Loucy (cell line): ENCODE results near the gene PPP6R1.

Experiments
- H2AFZ ChIP-seq: fragments of 200-600 bp; sonication (generic); 2 replicates; pipeline ENCODE4 v1.6.0; 2016; ENCODE audit warnings: antibody characterized with exemption, mild to moderate bottlenecking, low read length, moderate library complexity
- H3F3A ChIP-seq: fragments of 200-600 bp; 2 replicates; pipeline ENCODE4 v1.6.0; 2016; ENCODE audit warnings: antibody characterized with exemption, low read depth, mild to moderate bottlenecking
- H3K27me3 ChIP-seq: fragments of 200-600 bp; sonication (generic); 2 replicates; pipeline ENCODE4 v1.6.1; 2014; ENCODE audit warnings: low read length, mild to moderate bottlenecking; ENCODE audit not compliant: insufficient read depth, poor library complexity, severe bottlenecking
- H3K36me3 ChIP-seq: fragments of 200-600 bp; sonication (generic); 2 replicates; pipeline ENCODE4 v1.6.1; 2016; ENCODE audit warnings: low read length; ENCODE audit not compliant: insufficient read depth
- H3K4me1 ChIP-seq: fragments of 200-600 bp; sonication (generic); 2 replicates; pipeline ENCODE4 v1.5.1; 2014; ENCODE audit warnings: low read length, mild to moderate bottlenecking; ENCODE audit not compliant: insufficient read depth, poor library complexity, severe bottlenecking
- H3K4me2 ChIP-seq: fragments of 200-600 bp; sonication (generic); 2 replicates; pipeline ENCODE4 v1.6.0; 2014; ENCODE audit warnings: antibody characterized with exemption, low read length, low read depth, mild to moderate bottlenecking; ENCODE audit not compliant: poor library complexity, severe bottlenecking
- H3K4me3 ChIP-seq: fragments of 200-600 bp; sonication (generic); 2 replicates; pipeline ENCODE4 v1.5.1; 2014; ENCODE audit warnings: low read length, mild to moderate bottlenecking, mixed read lengths; ENCODE audit not compliant: poor library complexity, severe bottlenecking
- H3K79me2 ChIP-seq: fragments of 200-600 bp; sonication (generic); 2 replicates; pipeline ENCODE4 v1.6.1; 2014; ENCODE audit warnings: low read length; ENCODE audit not compliant: insufficient read depth
- H3K9ac ChIP-seq: fragments of 200-600 bp; sonication (generic); 2 replicates; pipeline ENCODE4 v1.6.0; 2014; ENCODE audit warnings: mild to moderate bottlenecking, low read depth, low read length, moderate library complexity; ENCODE audit not compliant: poor library complexity, severe bottlenecking
- H3K9me2 ChIP-seq: fragments of 200-600 bp; sonication (generic); replicated peaks from 2 replicates; pipeline ENCODE4 v1.6.1; 2016; ENCODE audit warnings: low read depth, low read length, mixed read lengths
- H3K9me3 ChIP-seq: fragments of 200-600 bp; sonication (generic); 2 replicates; pipeline ENCODE4 v1.6.1; 2014; ENCODE audit warnings: mild to moderate bottlenecking, antibody characterized with exemption, low read length, low read depth; ENCODE audit not compliant: insufficient read depth
- H4K20me1 ChIP-seq: fragments of 200-600 bp; sonication (generic); 2 replicates; pipeline ENCODE4 v1.6.0; 2014; ENCODE audit warnings: antibody characterized with exemption, low read length, mild to moderate bottlenecking; ENCODE audit not compliant: insufficient read depth, poor library complexity, severe bottlenecking
- CTCF ChIP-seq: fragments of 200-600 bp; sonication (generic); conservative IDR thresholded peaks from 2 replicates; pipeline ENCODE4 v1.5.1; 2014; ENCODE audit warnings: mild to moderate bottlenecking, antibody characterized with exemption, low read length
- EZH2phosphoT487 ChIP-seq: fragments of 200-600 bp; IDR thresholded peaks from 2 replicates; pipeline ENCODE4 v1.6.1; 2018; ENCODE audit warnings: antibody characterized with exemption, mild to moderate bottlenecking, moderate library complexity, borderline replicate concordance

The PPP6R1 gene

GRCh38 chr19:55181740-55182139 is 77.1 kb downstream of the PPP6R1 start:
- Histone ChIP-seq H3K9ac (no peak overlapping the region), H3K4me2 (no peak overlapping the region), H3K4me1 (peaks cover 7% of the 10 kb centered on the region), H3K9me3 (no peaks in the 10 kb centered on the region), H3F3A (no peaks in the 10 kb centered on the region), H3K79me2 (no peaks in the 10 kb centered on the region), H3K36me3 (no peaks in the 10 kb centered on the region), H3K27me3 (no peaks in the 10 kb centered on the region), H3K4me3 (no peak overlapping the region), H4K20me1 (no peaks in the 10 kb centered on the region), H3K9me2 (no peaks in the 10 kb centered on the region), H2AFZ (no peak overlapping the region)
- no peak for TF ChIP-seq CTCF
- no peak for TF ChIP-seq EZH2phosphoT487
